GM12878 (cell line): Measurements from ENCODE around the gene FAM83D. TPM values are rescaled to one million over a fixed set of nuclear protein-coding genes. Genes with fewer than 3 reads are reported as not detected.
A peak's percentile ranks its signal among the peaks of the same experiment; 100 is the strongest.

Experiments used
- BRCA1 ChIP-seq: IDR thresholded peaks from 2 replicates; pipeline ENCODE4 v1.6.1; 2011; ENCODE audit warnings: low read depth, low read length, improper control_type of control experiment
- CBFB ChIP-seq: IDR thresholded peaks from 2 replicates; pipeline ENCODE4 v1.6.1; 2016; ENCODE audit warnings: antibody characterized with exemption, low read depth
- CBX3 ChIP-seq: fragments of 200-600 bp; sonication (generic); IDR thresholded peaks from 2 replicates; pipeline ENCODE4 v1.6.1; 2016; ENCODE audit warnings: low read depth, borderline replicate concordance
- CREM ChIP-seq: IDR thresholded peaks from 2 replicates; pipeline ENCODE4 v1.6.1; 2014; ENCODE audit warnings: antibody characterized with exemption, low read depth
- CTCF ChIP-seq, 3 experiments: IDR thresholded peaks in 2 of 3; conservative IDR thresholded peaks in 1 of 3; 2 replicates each; pipeline ENCODE4 v1.5.1; 2011; ENCODE audit warnings: low read depth in 3 of 3, low read length in 3 of 3, mild to moderate bottlenecking in 3 of 3, control low read depth in 2 of 3, moderate library complexity in 2 of 3, inconsistent platforms in 1 of 3, mixed read lengths in 1 of 3; ENCODE audit not compliant: control insufficient read depth in 2 of 3, insufficient read depth in 1 of 3; ENCODE audit errors: extremely low read depth in 1 of 3
- E2F8 ChIP-seq: fragments of 450-650 bp; IDR thresholded peaks from 2 replicates; pipeline ENCODE4 v1.6.1; 2018; ENCODE audit warnings: mild to moderate bottlenecking, low read depth, moderate library complexity; ENCODE audit not compliant: partially characterized antibody
- ETV6 ChIP-seq, 2 experiments: fragments of 450-650 bp in 1 of 2; IDR thresholded peaks in 1 of 2; conservative IDR thresholded peaks in 1 of 2; 2 replicates each; pipeline ENCODE4 v1.6.1; 2014; ENCODE audit warnings: antibody characterized with exemption in 1 of 2, borderline replicate concordance in 1 of 2, low read depth in 1 of 2, mild to moderate bottlenecking in 1 of 2, moderate library complexity in 1 of 2
- GABPA ChIP-seq: IDR thresholded peaks from 2 replicates; pipeline ENCODE4 v1.6.1; 2014; ENCODE audit warnings: antibody characterized with exemption, low read depth, mild to moderate bottlenecking, inconsistent platforms
- IKZF1 ChIP-seq: fragments of 450-650 bp; conservative IDR thresholded peaks from 2 replicates; pipeline ENCODE4 v1.6.1; 2017; ENCODE audit warnings: antibody characterized with exemption, mild to moderate bottlenecking
- MLLT1 ChIP-seq: fragments of 450-650 bp; IDR thresholded peaks from 2 replicates; pipeline ENCODE4 v1.6.1; 2016; ENCODE audit warnings: mild to moderate bottlenecking
- MTA2 ChIP-seq: fragments of 450-650 bp; IDR thresholded peaks from 2 replicates; pipeline ENCODE4 v1.6.1; 2016; ENCODE audit warnings: low read depth, mild to moderate bottlenecking, moderate library complexity
- NFIC ChIP-seq: IDR thresholded peaks from 2 replicates; pipeline ENCODE4 v1.6.1; 2012; ENCODE audit warnings: low read depth, mild to moderate bottlenecking, inconsistent platforms, low read length, moderate library complexity
- NFXL1 ChIP-seq: fragments of 450-650 bp; IDR thresholded peaks from 2 replicates; pipeline ENCODE4 v1.6.1; 2017; ENCODE audit warnings: antibody characterized with exemption, mild to moderate bottlenecking, borderline replicate concordance
- PBX3 ChIP-seq: IDR thresholded peaks from 2 replicates; pipeline ENCODE4 v1.6.1; 2011; ENCODE audit warnings: mild to moderate bottlenecking, low read depth, low read length, moderate library complexity; ENCODE audit not compliant: insufficient replicate concordance
- PKNOX1 ChIP-seq: fragments of 450-650 bp; IDR thresholded peaks from 2 replicates; pipeline ENCODE4 v1.6.1; 2016; ENCODE audit warnings: mild to moderate bottlenecking
- PML ChIP-seq: IDR thresholded peaks from 2 replicates; pipeline ENCODE4 v1.6.1; 2012; ENCODE audit warnings: low read length, inconsistent platforms
- POLR2AphosphoS2 ChIP-seq: IDR thresholded peaks from 2 replicates; pipeline ENCODE4 v1.6.1; 2011; ENCODE audit warnings: low read depth, mild to moderate bottlenecking, low read length, improper control_type of control experiment, moderate library complexity
- POU2F2 ChIP-seq: IDR thresholded peaks from 3 replicates; pipeline ENCODE4 v1.6.1; 2011; ENCODE audit warnings: low read depth, mild to moderate bottlenecking, low read length, borderline replicate concordance
- SMARCA5 ChIP-seq: fragments of 450-650 bp; IDR thresholded peaks from 2 replicates; pipeline ENCODE4 v1.6.1; 2017; ENCODE audit warnings: mild to moderate bottlenecking
- TBL1XR1 ChIP-seq: IDR thresholded peaks from 2 replicates; pipeline ENCODE4 v1.6.1; 2012; ENCODE audit warnings: low read depth, low read length, improper control_type of control experiment
- TCF3 ChIP-seq: IDR thresholded peaks from 2 replicates; pipeline ENCODE4 v1.6.1; 2012; ENCODE audit warnings: low read depth, mild to moderate bottlenecking, low read length, borderline replicate concordance; ENCODE audit not compliant: insufficient read depth
- YY1 ChIP-seq: IDR thresholded peaks from 2 replicates; pipeline ENCODE4 v1.6.1; 2011; ENCODE audit warnings: low read depth, mild to moderate bottlenecking, low read length
- ZNF217 ChIP-seq: fragments of 450-650 bp; IDR thresholded peaks from 2 replicates; pipeline ENCODE4 v1.6.1; 2017; ENCODE audit warnings: antibody characterized with exemption, mild to moderate bottlenecking
- polyA plus RNA-seq, 11 experiments: library from polyadenylated mRNA; depleted of rRNA in 4 of 11; unstranded in 6 of 11; stranded (reverse) in 5 of 11; fragments of >200 nt; fragmentation: Nextera tagmentation in 4 of 11; fragmentation: Illumina TruSeq in 1 of 11; extraction: Ambion mirVana in 4 of 11; extraction: Trizol in 1 of 11; gene quantifications; 1 replicate in 1 of 11; 2 replicates in 10 of 11; pipeline versions ENCODE4 v1.2.1 to v1.2.3, GENCODE V29; 2011 to 2016; ENCODE audit warnings: inconsistent platforms in 2 of 11, missing spikeins in 2 of 11, low read depth in 1 of 11
- total RNA-seq, 4 experiments: library from RNA; depleted of rRNA in 3 of 4; stranded (reverse); fragments of >200 nt in 3 of 4; fragmentation: Illumina TruSeq in 1 of 4; extraction: Trizol in 1 of 4; gene quantifications; 2 replicates each; pipeline versions ENCODE4 v1.2.1 to v1.2.3, GENCODE V29; 2013 to 2021

The FAM83D gene
- total and polyA plus RNA-seq, 10 of the 15 experiments (the other 5 are each of a cell fraction or from before 2014, with no cell fraction given): 4.5 to 34.8 (median 19.2) TPM

- TF ChIP-seq CTCF (IDR thresholded peaks at IDR 0.05 in 2 of 3, conservative IDR thresholded peaks at IDR 0.05 in 1 of 3; ENCODE audit: control insufficient read depth in 2 of 3, extremely low read depth in 1 of 3, insufficient read depth in 1 of 3, low read depth in 3 of 3, low read length in 3 of 3) (peak; percentile 49 to 63 (median 52)), CREM (peak; percentile 79), CBX3 (no peak), MTA2 (peak; percentile 89), MLLT1 (peak; percentile 95), ETV6 (conservative IDR thresholded peaks at IDR 0.05 in 1 of 2, IDR thresholded peaks at IDR 0.05 in 1 of 2; ENCODE audit: borderline replicate concordance in 1 of 2, low read depth in 1 of 2) (peak in 1 of 2 experiments; percentile 72; a peak in 1 of 4 replicates), POLR2AphosphoS2 (no peak), NFXL1 (no peak), PKNOX1 (peak; percentile 87), ZNF217 (no peak), YY1 (peak; percentile 67), TBL1XR1 (no peak), PML (0 out of 2 replicates have a peak, but pooled peaks have one; percentile 48), PBX3 (peak; percentile 1), BRCA1 (no peak), SMARCA5 (no peak), CBFB (peak; percentile 70; the same call in 1 of the 2 replicates), GABPA (0 out of 2 replicates have a peak, but pooled peaks have one; percentile 23), IKZF1 (peak; percentile 86), NFIC (peak; percentile 76), E2F8 (no peak), POU2F2 (no peak; the same call in 2 of the 3 replicates), TCF3 (peak; percentile 66; the same call in 1 of the 2 replicates)
Observed at GRCh38 chr20:38997622-38998021, 71.4 kb downstream of the FAM83D start (continued).
